Cardiac fibroblast (primary cell): ENCODE results near the gene BTG3.
A peak's percentile ranks its signal among the peaks of the same experiment; 100 is the strongest.

Experiments
- DNase-seq, 2 donors: peaks; one replicate each; pipeline versions ENCODE4 v3.0.0 to v3.0.0-alpha.2; 2010; ENCODE audit warnings: low read depth in 2 of 2
- H3K4me3 ChIP-seq, 2 donors: replicated peaks in 1 of 2; 1 replicate in 1 of 2; 2 replicates in 1 of 2; pipeline ENCODE4 v1.5.1; 2011; ENCODE audit warnings: low read depth in 2 of 2, low read length in 2 of 2, mild to moderate bottlenecking in 2 of 2, moderate library complexity in 1 of 2
- CTCF ChIP-seq: IDR thresholded peaks from one replicate; pipeline ENCODE4 v1.5.1; 2011; ENCODE audit warnings: low read depth, mild to moderate bottlenecking, low read length, inconsistent platforms

BTG3 gene

GRCh38 chr21:17644186-17644585, 31.5 kb upstream of the BTG3 start:
- no peak for DNase-seq
- no peak overlapping the region for H3K4me3 ChIP-seq
- TF ChIP-seq CTCF, result no peak

GRCh38 chr21:17640821-17641220, 28.1 kb upstream of the BTG3 start:
- no peak for DNase-seq
- H3K4me3 ChIP-seq, result no peak overlapping the region
- TF ChIP-seq CTCF, result no peak

GRCh38 chr21:17636711-17637110, 24.0 kb upstream of the BTG3 start:
- no peak for DNase-seq
- TF ChIP-seq CTCF, result no peak
- H3K4me3 ChIP-seq, result no peak overlapping the region

- TF ChIP-seq CTCF, result no peak
- no peak overlapping the region for H3K4me3 ChIP-seq
- DNase-seq, result no peak
Observed at GRCh38 chr21:17631195-17631594, 18.5 kb upstream of the BTG3 start.

GRCh38 chr21:17622018-17622417, 9.3 kb upstream of the BTG3 start:
- no peak for DNase-seq
- no peak for TF ChIP-seq CTCF

GRCh38 chr21:17616831-17617230, 4.1 kb upstream of the BTG3 start:
- H3K4me3 ChIP-seq, result no peak overlapping the region
- no peak for TF ChIP-seq CTCF
- DNase-seq, result no peak

More at GRCh38 chr21:17622018-17622417, 9.3 kb upstream of the BTG3 start:
- H3K4me3 ChIP-seq, result no peak overlapping the region

- peak overlapping the region; percentile 51 to 76 for H3K4me3 ChIP-seq
- TF ChIP-seq CTCF, result no peak
- DNase-seq, result peak; percentile 20 to 26
Observed at GRCh38 chr21:17613242-17613676, 558 bp upstream of the BTG3 start.
